SK-N-SH (cell line): ENCODE data around the gene CDC14C. TPM values are rescaled to one million over a fixed set of nuclear protein-coding genes. Genes with fewer than 3 reads are reported as not detected.

Experiments used
- CTCF ChIA-PET: fragments of 300-600, 350-600 bp; formaldehyde crosslinking; extraction: SDS; loops from one replicate; lab custom pipeline; 2021; lab: Yijun Ruan, JAX
- POLR2A ChIA-PET: fragments of 350-600 bp; sonication (Branson Sonifier 250); formaldehyde crosslinking; extraction: SDS; loops from one replicate; lab custom pipeline; 2020; ENCODE audit warnings: antibody characterized with exemption, inconsistent platforms; lab: Yijun Ruan, JAX
- DNase-seq: peaks from one replicate; pipeline ENCODE4 v3.0.0; 2012
- H2AFZ ChIP-seq: fragments of 200-600 bp; sonication (generic); 2 replicates; pipeline ENCODE4 v1.8.1; 2016; ENCODE audit warnings: antibody characterized with exemption, mild to moderate bottlenecking, low read depth
- H3F3A ChIP-seq: fragments of 200-600 bp; sonication (generic); replicated peaks from 2 replicates; pipeline ENCODE3; 2016; ENCODE audit warnings: antibody characterized with exemption, mild to moderate bottlenecking; ENCODE audit not compliant: insufficient read depth
- H3K27ac ChIP-seq, 2 experiments: fragments of 200-500 bp in 1 of 2; fragments of 200-600 bp in 1 of 2; sonication (Bioruptor generic) in 1 of 2; sonication (generic), shearing (Covaris generic) in 1 of 2; 2 replicates each; pipeline versions ENCODE4 v1.5.1 to v1.6.1; 2014 to 2016; ENCODE audit warnings: low read depth in 2 of 2, inconsistent platforms in 1 of 2, low read length in 1 of 2, mild to moderate bottlenecking in 1 of 2, mixed read lengths in 1 of 2
- H3K27me3 ChIP-seq: fragments of 200-600 bp; sonication (generic), shearing (Covaris generic); 2 replicates; pipeline ENCODE4 v1.6.1; 2016; ENCODE audit warnings: mixed run types; ENCODE audit not compliant: insufficient read depth
- H3K36me3 ChIP-seq, 2 experiments: fragments of 200-500 bp in 1 of 2; fragments of 200-600 bp in 1 of 2; sonication (Bioruptor generic) in 1 of 2; sonication (generic) in 1 of 2; replicated peaks in 1 of 2; 2 replicates each; pipeline versions ENCODE3 to v1.5.1; 2014 to 2016; ENCODE audit warnings: low read length in 1 of 2, mild to moderate bottlenecking in 1 of 2; ENCODE audit not compliant: insufficient read depth in 2 of 2, control insufficient read depth in 1 of 2
- H3K4me1 ChIP-seq, 2 experiments: fragments of 200-500 bp in 1 of 2; fragments of 200-600 bp in 1 of 2; sonication (Bioruptor generic) in 1 of 2; sonication (generic), shearing (Covaris generic) in 1 of 2; 2 replicates each; pipeline versions ENCODE4 v1.5.1 to v1.6.1; 2014 to 2016; ENCODE audit warnings: low read depth in 1 of 2, low read length in 1 of 2, mixed run types in 1 of 2; ENCODE audit not compliant: insufficient read depth in 2 of 2, control insufficient read depth in 1 of 2
- H3K4me2 ChIP-seq: fragments of 200-600 bp; sonication (generic), shearing (Covaris generic); 2 replicates; pipeline ENCODE4 v1.6.1; 2017; ENCODE audit warnings: mixed run types
- H3K4me3 ChIP-seq, 2 experiments: fragments of 200-500 bp in 1 of 2; fragments of 200-600 bp in 1 of 2; sonication (Bioruptor generic) in 1 of 2; sonication (generic), shearing (Covaris generic) in 1 of 2; 2 replicates each; pipeline versions ENCODE4 v1.5.1 to v1.8.1; 2014 to 2016; ENCODE audit warnings: low read depth in 2 of 2, inconsistent platforms in 1 of 2, low read length in 1 of 2, mild to moderate bottlenecking in 1 of 2, mixed read lengths in 1 of 2, moderate library complexity in 1 of 2
- H3K79me2 ChIP-seq: fragments of 200-600 bp; sonication (generic); 2 replicates; pipeline ENCODE4 v1.8.1; 2017; ENCODE audit warnings: mild to moderate bottlenecking; ENCODE audit not compliant: insufficient read depth
- H3K9ac ChIP-seq: fragments of 200-600 bp; sonication (generic); 2 replicates; pipeline ENCODE4 v1.6.1; 2017; ENCODE audit warnings: mixed run types
- H3K9me2 ChIP-seq: fragments of 200-600 bp; sonication (generic); 2 replicates; pipeline ENCODE4 v1.6.1; 2017; ENCODE audit warnings: mixed run types
- H3K9me3 ChIP-seq: fragments of 200-600 bp; sonication (generic); 2 replicates; pipeline ENCODE4 v1.6.1; 2017; ENCODE audit warnings: mixed run types, mild to moderate bottlenecking, moderate library complexity
- H4K20me1 ChIP-seq: fragments of 200-600 bp; sonication (generic); 2 replicates; pipeline ENCODE4 v1.6.1; 2017; ENCODE audit warnings: mild to moderate bottlenecking, mixed run types; ENCODE audit not compliant: insufficient read depth
- CHD2 ChIP-seq: fragments of 150-350 bp; IDR thresholded peaks from 2 replicates; pipeline ENCODE4 v1.6.1; 2018; ENCODE audit warnings: low read length; ENCODE audit not compliant: partially characterized antibody
- EP300 ChIP-seq, 2 experiments: IDR thresholded peaks; 2 replicates each; pipeline versions ENCODE4 v1.4.0 to v1.6.1; 2012; ENCODE audit warnings: borderline replicate concordance in 1 of 2, low read depth in 1 of 2, low read length in 1 of 2
- EZH2phosphoT487 ChIP-seq: fragments of 200-600 bp; sonication (generic); IDR thresholded peaks from 2 replicates; pipeline ENCODE4 v1.6.1; 2017; ENCODE audit warnings: low read depth, mixed run types, mild to moderate bottlenecking, antibody characterized with exemption, moderate library complexity, borderline replicate concordance
- FOSL2 ChIP-seq: IDR thresholded peaks from 2 replicates; pipeline ENCODE4 v1.4.0; 2012; ENCODE audit warnings: low read depth, mild to moderate bottlenecking, moderate library complexity, borderline replicate concordance
- FOXJ3 ChIP-seq: sonication (generic); formaldehyde crosslinking; IDR thresholded peaks from 2 replicates; pipeline ENCODE4 v1.5.1; 2020; ENCODE audit warnings: mild to moderate bottlenecking, missing genetic modification reagents
- GABPA ChIP-seq: IDR thresholded peaks from 2 replicates; pipeline ENCODE4 v1.4.0; 2012; ENCODE audit warnings: low read depth, mild to moderate bottlenecking
- JUND ChIP-seq: IDR thresholded peaks from 2 replicates; pipeline ENCODE4 v1.4.0; 2012
- MEF2A ChIP-seq: IDR thresholded peaks from 2 replicates; pipeline ENCODE4 v1.4.0; 2012; ENCODE audit warnings: low read depth, borderline replicate concordance
- MXI1 ChIP-seq: IDR thresholded peaks from 2 replicates; pipeline ENCODE4 v1.6.1; 2012; ENCODE audit warnings: mild to moderate bottlenecking, low read depth, low read length, improper control_type of control experiment
- NFIC ChIP-seq: IDR thresholded peaks from 2 replicates; pipeline ENCODE4 v1.4.0; 2012; ENCODE audit warnings: borderline replicate concordance
- NRF1 ChIP-seq: IDR thresholded peaks from 2 replicates; pipeline ENCODE4 v1.6.1; 2012; ENCODE audit warnings: low read depth, mild to moderate bottlenecking, low read length
- RFX5 ChIP-seq: IDR thresholded peaks from 2 replicates; pipeline ENCODE4 v1.6.1; 2012; ENCODE audit warnings: mild to moderate bottlenecking, improper control_type of control experiment, low read length
- RXRA ChIP-seq: IDR thresholded peaks from 2 replicates; pipeline ENCODE4 v1.4.0; 2012; ENCODE audit warnings: low read depth, mild to moderate bottlenecking, borderline replicate concordance
- SMC3 ChIP-seq: IDR thresholded peaks from 2 replicates; pipeline ENCODE4 v1.6.1; 2012; ENCODE audit warnings: low read depth, low read length, improper control_type of control experiment
- TCF12 ChIP-seq: IDR thresholded peaks from 2 replicates; pipeline ENCODE4 v1.4.0; 2012
- TEAD4 ChIP-seq: IDR thresholded peaks from 2 replicates; pipeline ENCODE4 v1.4.0; 2012; ENCODE audit warnings: mild to moderate bottlenecking, borderline replicate concordance; ENCODE audit not compliant: insufficient read depth
- WGBS: methylation state at CpG from one replicate; pipeline ENCODE4 v1.1.6; 2017; ENCODE audit warnings: low lambda C conversion rate; 5-methylcytosine and 5-hydroxymethylcytosine counted together
- polyA plus RNA-seq, 3 experiments: library from polyadenylated mRNA; depleted of rRNA; stranded (reverse); fragments of >200 nt; gene quantifications; 2 replicates each; pipeline ENCODE4 v1.2.3, GENCODE V29; 2012
- TF ChIP-seq, protein P1 (sequence below): fragments of 200-600 bp; sonication (generic); IDR thresholded peaks from 2 replicates; pipeline ENCODE4 v1.6.1; 2017; ENCODE audit warnings: antibody characterized with exemption, mild to moderate bottlenecking, moderate library complexity
- TF ChIP-seq, protein P2 (sequence below): IDR thresholded peaks from 2 replicates; pipeline ENCODE4 v1.4.0; 2012; ENCODE audit warnings: low read depth
- TF ChIP-seq, protein P3 (sequence below): IDR thresholded peaks from 2 replicates; pipeline ENCODE4; 2012
- TF ChIP-seq, protein P4 (sequence below): IDR thresholded peaks from 2 replicates; pipeline ENCODE4 v1.4.0; 2012; ENCODE audit warnings: low read depth, borderline replicate concordance
- TF ChIP-seq, protein P5 (sequence below): IDR thresholded peaks from 2 replicates; pipeline ENCODE4 v1.4.0; 2012; ENCODE audit warnings: low read depth, borderline replicate concordance

The CDC14C gene
- polyA plus RNA-seq, 1 of the 3 experiments (the other 2 are of a cell fraction): not detected

DNA sequence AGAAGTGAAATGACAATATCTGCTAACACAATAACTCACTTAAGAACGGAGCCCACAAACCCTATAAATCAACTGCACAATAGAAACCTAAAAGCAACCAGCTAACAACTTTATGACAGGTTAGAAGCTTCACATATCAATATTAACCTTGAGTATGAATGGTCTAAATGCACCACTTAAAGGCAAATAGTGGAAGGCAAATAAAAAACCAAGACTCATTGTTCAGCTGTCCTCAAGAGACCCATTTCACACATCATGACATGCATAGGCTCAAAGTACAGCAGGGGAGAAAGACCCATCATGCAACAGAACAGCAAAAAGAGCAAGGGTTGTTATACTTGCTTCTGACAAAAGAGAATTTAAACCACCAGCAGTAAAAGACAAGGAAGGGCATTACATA lies 46.8 kb downstream of the CDC14C start:
- no peak overlapping the region for H3K9ac ChIP-seq
- no peaks in the 10 kb centered on the region for H3K36me3 ChIP-seq
- no peaks in the 10 kb centered on the region for H3K27me3 ChIP-seq
- H3K79me2 ChIP-seq: no peaks in the 10 kb centered on the region
- WGBS: 0% methylated on average over 1 of the region's 1 CpG
- no peak overlapping the region for H3K4me2 ChIP-seq
- no peaks in the 10 kb centered on the region for H3K4me1 ChIP-seq
- H3K9me3 ChIP-seq: no peaks in the 10 kb centered on the region
- no peaks in the 10 kb centered on the region for H3F3A ChIP-seq
- no peak overlapping the region for H3K27ac ChIP-seq
- ChIA-PET CTCF (interaction anchor here (1.4 kb wide), 1 partner anchor 16 kb away, joined by 3 read pairs; no protein-coding TSS in a partner anchor), POLR2A (no interaction called here)
- DNase-seq: no peak
- no peak overlapping the region for H2AFZ ChIP-seq
- H3K4me3 ChIP-seq: no peak overlapping the region
- H3K9me2 ChIP-seq: no peaks in the 10 kb centered on the region
- no peaks in the 10 kb centered on the region for H4K20me1 ChIP-seq
- TF ChIP-seq, protein P1, sequence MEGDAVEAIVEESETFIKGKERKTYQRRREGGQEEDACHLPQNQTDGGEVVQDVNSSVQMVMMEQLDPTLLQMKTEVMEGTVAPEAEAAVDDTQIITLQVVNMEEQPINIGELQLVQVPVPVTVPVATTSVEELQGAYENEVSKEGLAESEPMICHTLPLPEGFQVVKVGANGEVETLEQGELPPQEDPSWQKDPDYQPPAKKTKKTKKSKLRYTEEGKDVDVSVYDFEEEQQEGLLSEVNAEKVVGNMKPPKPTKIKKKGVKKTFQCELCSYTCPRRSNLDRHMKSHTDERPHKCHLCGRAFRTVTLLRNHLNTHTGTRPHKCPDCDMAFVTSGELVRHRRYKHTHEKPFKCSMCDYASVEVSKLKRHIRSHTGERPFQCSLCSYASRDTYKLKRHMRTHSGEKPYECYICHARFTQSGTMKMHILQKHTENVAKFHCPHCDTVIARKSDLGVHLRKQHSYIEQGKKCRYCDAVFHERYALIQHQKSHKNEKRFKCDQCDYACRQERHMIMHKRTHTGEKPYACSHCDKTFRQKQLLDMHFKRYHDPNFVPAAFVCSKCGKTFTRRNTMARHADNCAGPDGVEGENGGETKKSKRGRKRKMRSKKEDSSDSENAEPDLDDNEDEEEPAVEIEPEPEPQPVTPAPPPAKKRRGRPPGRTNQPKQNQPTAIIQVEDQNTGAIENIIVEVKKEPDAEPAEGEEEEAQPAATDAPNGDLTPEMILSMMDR: no peak
- TF ChIP-seq TEAD4 (no peak), TCF12 (no peak), EZH2phosphoT487 (no peak), EP300 (IDR thresholded peaks at IDR 0.05; ENCODE audit: borderline replicate concordance in 1 of 2, low read depth in 1 of 2, low read length in 1 of 2) (no peak), CHD2 (no peak), NFIC (no peak), GABPA (no peak), FOXJ3 (CRISPR knock-in tag) (no peak)
- TF ChIP-seq, protein P2, sequence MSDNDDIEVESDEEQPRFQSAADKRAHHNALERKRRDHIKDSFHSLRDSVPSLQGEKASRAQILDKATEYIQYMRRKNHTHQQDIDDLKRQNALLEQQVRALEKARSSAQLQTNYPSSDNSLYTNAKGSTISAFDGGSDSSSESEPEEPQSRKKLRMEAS: no peak
- TF ChIP-seq, protein P3, sequence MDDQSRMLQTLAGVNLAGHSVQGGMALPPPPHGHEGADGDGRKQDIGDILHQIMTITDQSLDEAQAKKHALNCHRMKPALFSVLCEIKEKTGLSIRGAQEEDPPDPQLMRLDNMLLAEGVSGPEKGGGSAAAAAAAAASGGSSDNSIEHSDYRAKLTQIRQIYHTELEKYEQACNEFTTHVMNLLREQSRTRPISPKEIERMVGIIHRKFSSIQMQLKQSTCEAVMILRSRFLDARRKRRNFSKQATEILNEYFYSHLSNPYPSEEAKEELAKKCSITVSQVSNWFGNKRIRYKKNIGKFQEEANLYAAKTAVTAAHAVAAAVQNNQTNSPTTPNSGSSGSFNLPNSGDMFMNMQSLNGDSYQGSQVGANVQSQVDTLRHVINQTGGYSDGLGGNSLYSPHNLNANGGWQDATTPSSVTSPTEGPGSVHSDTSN: no peak

DNA sequence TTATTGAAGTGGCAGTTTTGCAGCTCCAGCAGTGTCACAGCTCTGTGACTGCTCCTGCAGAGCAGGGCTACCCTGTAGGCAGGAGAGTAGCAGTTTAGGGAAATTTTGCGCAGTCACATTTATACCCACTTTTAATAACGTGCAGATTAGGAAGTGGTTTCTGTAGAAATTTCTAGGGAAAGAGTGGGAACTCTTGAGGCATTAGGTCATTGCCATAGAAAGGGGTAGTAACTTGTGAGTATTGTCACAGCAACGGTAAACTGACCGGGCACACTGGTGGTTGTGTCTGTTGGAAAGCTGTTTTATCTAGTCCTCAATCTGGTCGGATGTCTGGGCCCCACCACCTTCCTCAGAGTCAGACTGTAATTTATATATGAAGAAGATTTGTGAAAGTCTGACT lies 51.9 kb downstream of the CDC14C start:
- no peak overlapping the region for H2AFZ ChIP-seq
- no peak overlapping the region for H3K9ac ChIP-seq
- CTCF ChIA-PET: no interaction called here
- POLR2A ChIA-PET: no interaction called here
- H3K36me3 ChIP-seq: no peaks in the 10 kb centered on the region
- TF ChIP-seq SMC3: no peak
- TF ChIP-seq, protein P2: no peak
- TF ChIP-seq, protein P4, sequence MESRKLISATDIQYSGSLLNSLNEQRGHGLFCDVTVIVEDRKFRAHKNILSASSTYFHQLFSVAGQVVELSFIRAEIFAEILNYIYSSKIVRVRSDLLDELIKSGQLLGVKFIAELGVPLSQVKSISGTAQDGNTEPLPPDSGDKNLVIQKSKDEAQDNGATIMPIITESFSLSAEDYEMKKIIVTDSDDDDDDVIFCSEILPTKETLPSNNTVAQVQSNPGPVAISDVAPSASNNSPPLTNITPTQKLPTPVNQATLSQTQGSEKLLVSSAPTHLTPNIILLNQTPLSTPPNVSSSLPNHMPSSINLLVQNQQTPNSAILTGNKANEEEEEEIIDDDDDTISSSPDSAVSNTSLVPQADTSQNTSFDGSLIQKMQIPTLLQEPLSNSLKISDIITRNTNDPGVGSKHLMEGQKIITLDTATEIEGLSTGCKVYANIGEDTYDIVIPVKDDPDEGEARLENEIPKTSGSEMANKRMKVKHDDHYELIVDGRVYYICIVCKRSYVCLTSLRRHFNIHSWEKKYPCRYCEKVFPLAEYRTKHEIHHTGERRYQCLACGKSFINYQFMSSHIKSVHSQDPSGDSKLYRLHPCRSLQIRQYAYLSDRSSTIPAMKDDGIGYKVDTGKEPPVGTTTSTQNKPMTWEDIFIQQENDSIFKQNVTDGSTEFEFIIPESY: no peak
- TF ChIP-seq FOXJ3 (CRISPR knock-in tag): no peak
- TF ChIP-seq MEF2A: no peak
- no peak for TF ChIP-seq FOSL2
- TF ChIP-seq NRF1: no peak
- no peak for TF ChIP-seq TCF12
- no peak for TF ChIP-seq JUND
- TF ChIP-seq MXI1: no peak
- TF ChIP-seq RXRA: no peak
- no peak for TF ChIP-seq EP300 (IDR thresholded peaks at IDR 0.05; ENCODE audit: borderline replicate concordance in 1 of 2, low read depth in 1 of 2, low read length in 1 of 2)
- no peak for TF ChIP-seq RFX5
- TF ChIP-seq, protein P5, sequence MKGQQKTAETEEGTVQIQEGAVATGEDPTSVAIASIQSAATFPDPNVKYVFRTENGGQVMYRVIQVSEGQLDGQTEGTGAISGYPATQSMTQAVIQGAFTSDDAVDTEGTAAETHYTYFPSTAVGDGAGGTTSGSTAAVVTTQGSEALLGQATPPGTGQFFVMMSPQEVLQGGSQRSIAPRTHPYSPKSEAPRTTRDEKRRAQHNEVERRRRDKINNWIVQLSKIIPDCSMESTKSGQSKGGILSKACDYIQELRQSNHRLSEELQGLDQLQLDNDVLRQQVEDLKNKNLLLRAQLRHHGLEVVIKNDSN: no peak
- H3K79me2 ChIP-seq: no peaks in the 10 kb centered on the region
- H3K4me2 ChIP-seq: no peak overlapping the region
- no peak overlapping the region for H3K27ac ChIP-seq
- H3F3A ChIP-seq: no peaks in the 10 kb centered on the region
- H4K20me1 ChIP-seq: no peaks in the 10 kb centered on the region
- no peaks in the 10 kb centered on the region for H3K27me3 ChIP-seq
- whole genome bisulfite sequencing: 2% methylated on average over 5 of the region's 5 CpGs
- no peak overlapping the region for H3K4me3 ChIP-seq
- DNase-seq: no peak
- H3K9me2 ChIP-seq: no peaks in the 10 kb centered on the region
- no peaks in the 10 kb centered on the region for H3K4me1 ChIP-seq
- no peaks in the 10 kb centered on the region for H3K9me3 ChIP-seq
